Naive thymus-derived CD8-positive, alpha-beta T cell (primary cell): ENCODE results near the gene HOXA4. TPM values are rescaled to one million over a fixed set of nuclear protein-coding genes. Genes with fewer than 3 reads are reported as not detected.

ENCODE experiments used
- ATAC-seq, 2 donors: fragments of 150-1000 bp; cut with Tn5 transposase in 1 of 2; sonication (Bioruptor Pico), chemical (Tn5 transposase) in 1 of 2; 1 replicate in 1 of 2; 2 replicates in 1 of 2; pipeline ENCODE4 v1.10.0; 2021; ENCODE audit warnings: mild to moderate bottlenecking in 2 of 2, moderate library complexity in 2 of 2
- POLR2A ChIA-PET: fragments of 350-600 bp; sonication (Branson Sonifier 250); formaldehyde crosslinking; loops from one replicate; lab custom pipeline; 2021; ENCODE audit warnings: antibody characterized with exemption; lab: Charles Lee
- DNase-seq, 10 donors: peaks; one replicate each; pipeline versions ENCODE4 v3.0.0 to v3.0.0-alpha.2; 2020 to 2022
- H3K27ac Mint-ChIP-seq, 10 donors: one replicate each; pipeline ENCODE4 v1.8.0; 2020 to 2022; ENCODE audit warnings: mild to moderate bottlenecking in 10 of 10, mixed read lengths in 10 of 10, moderate library complexity in 4 of 10, inconsistent platforms in 1 of 10
- H3K27me3 Mint-ChIP-seq, 5 donors: one replicate each; pipeline ENCODE4 v1.8.0; 2021 to 2022; ENCODE audit warnings: mixed read lengths in 5 of 5
- H3K36me3 Mint-ChIP-seq, 3 donors: one replicate each; pipeline ENCODE4 v1.8.0; 2020 to 2022; ENCODE audit warnings: mixed read lengths in 3 of 3, mild to moderate bottlenecking in 2 of 3, inconsistent platforms in 1 of 3
- H3K4me1 Mint-ChIP-seq, 4 donors: one replicate each; pipeline ENCODE4 v1.8.0; 2021 to 2022; ENCODE audit warnings: mixed read lengths in 4 of 4
- H3K4me3 Mint-ChIP-seq, 10 donors: one replicate each; pipeline ENCODE4 v1.8.0; 2020 to 2022; ENCODE audit warnings: mild to moderate bottlenecking in 10 of 10, mixed read lengths in 10 of 10, moderate library complexity in 6 of 10, inconsistent platforms in 1 of 10
- H3K9me3 Mint-ChIP-seq, 9 donors: one replicate each; pipeline ENCODE4 v1.8.0; 2020 to 2022; ENCODE audit warnings: mixed read lengths in 9 of 9, mild to moderate bottlenecking in 3 of 9, inconsistent platforms in 1 of 9, moderate library complexity in 1 of 9
- polyA plus RNA-seq, 3 donors: library from polyadenylated mRNA; unstranded; fragments of 300-500 nt; fragmentation: Illumina TruSeq; gene quantifications; one replicate each; pipeline ENCODE4 v1.2.3, GENCODE V29; 2021
- total RNA-seq, 8 experiments: library from RNA in 2 of 8; stranded (reverse) in 2 of 8; gene quantifications; one replicate each; pipeline ENCODE4 v1.2.3 and lab custom pipeline; 2021 to 2026

HOXA4 gene
- total and polyA plus RNA-seq, 5 experiments from 2014 or later = 0.22 to 0.38 (median 0.31) TPM; not detected in 2

- H3K9me3 Mint-ChIP-seq = no peaks in the 10 kb centered on the region
- no peaks in the 10 kb centered on the region for H3K4me1 Mint-ChIP-seq
These were observed 16.4 kb downstream of the HOXA4 start for GRCh38 chr7:27113991-27114769.

GRCh38 chr7:27112955-27113949 is 17.3 kb downstream of the HOXA4 start:
- H3K9me3 Mint-ChIP-seq = no peaks in the 10 kb centered on the region
- no peak for ATAC-seq

More at GRCh38 chr7:27113991-27114769, 16.4 kb downstream of the HOXA4 start:
- DNase-seq = no peak
- ATAC-seq = no peak
- Mint-ChIP-seq H3K4me3 (no peak overlapping the region), H3K27me3 (peaks cover 0 to 14% (median 6%) of the 10 kb centered on the region in 5 donors), H3K27ac (no peak overlapping the region), H3K36me3 (no peaks in the 10 kb centered on the region)
- POLR2A ChIA-PET = no interaction called here

GRCh38 chr7:27112361-27112760 is 18.2 kb downstream of the HOXA4 start:
- no peaks in the 10 kb centered on the region for H3K9me3 Mint-ChIP-seq
- H3K4me1 Mint-ChIP-seq = no peaks in the 10 kb centered on the region
- H3K27me3 Mint-ChIP-seq = peaks cover 2 to 13% (median 6%) of the 10 kb centered on the region in 5 donors
- no peak overlapping the region for H3K4me3 Mint-ChIP-seq
- no peak overlapping the region for H3K27ac Mint-ChIP-seq
- no peak for ATAC-seq
- H3K36me3 Mint-ChIP-seq = no peaks in the 10 kb centered on the region
- DNase-seq = no peak
- POLR2A ChIA-PET = no interaction called here

More at GRCh38 chr7:27112955-27113949, 17.3 kb downstream of the HOXA4 start:
- peaks cover 2 to 11% (median 6%) of the 10 kb centered on the region in 5 donors for H3K27me3 Mint-ChIP-seq
- no peaks in the 10 kb centered on the region for H3K4me1 Mint-ChIP-seq
- H3K4me3 Mint-ChIP-seq = no peak overlapping the region
- POLR2A ChIA-PET = no interaction called here
- no peak for DNase-seq
- no peaks in the 10 kb centered on the region for H3K36me3 Mint-ChIP-seq
- no peak overlapping the region for H3K27ac Mint-ChIP-seq

GRCh38 chr7:27111751-27112277 is 18.7 kb downstream of the HOXA4 start:
- H3K27ac Mint-ChIP-seq = no peak overlapping the region
- no peak for DNase-seq
- POLR2A ChIA-PET = no interaction called here
- no peak overlapping the region for H3K4me3 Mint-ChIP-seq
- no peaks in the 10 kb centered on the region for H3K36me3 Mint-ChIP-seq
- H3K27me3 Mint-ChIP-seq = peaks cover 2 to 16% (median 6%) of the 10 kb centered on the region in 5 donors
- ATAC-seq = no peak
- no peaks in the 10 kb centered on the region for H3K9me3 Mint-ChIP-seq
- no peaks in the 10 kb centered on the region for H3K4me1 Mint-ChIP-seq

GRCh38 chr7:27111042-27111750 is 19.4 kb downstream of the HOXA4 start:
- Mint-ChIP-seq H3K9me3 (no peaks in the 10 kb centered on the region), H3K27me3 (peaks cover 2 to 16% (median 7%) of the 10 kb centered on the region in 5 donors), H3K36me3 (no peaks in the 10 kb centered on the region), H3K4me1 (no peaks in the 10 kb centered on the region), H3K27ac (no peak overlapping the region), H3K4me3 (no peak overlapping the region)
- ATAC-seq (no peak), DNase-seq (no peak)
- POLR2A ChIA-PET = no interaction called here

GRCh38 chr7:27110186-27111031 is 20.1 kb downstream of the HOXA4 start:
- ATAC-seq (no peak), DNase-seq (no peak)
- Mint-ChIP-seq H3K9me3 (no peaks in the 10 kb centered on the region), H3K27me3 (peaks cover 2 to 24% (median 10%) of the 10 kb centered on the region in 5 donors), H3K4me1 (no peaks in the 10 kb centered on the region), H3K36me3 (no peaks in the 10 kb centered on the region), H3K4me3 (no peak overlapping the region), H3K27ac (no peak overlapping the region)
- POLR2A ChIA-PET = no interaction called here

GRCh38 chr7:27109466-27110185 is 20.9 kb downstream of the HOXA4 start:
- ATAC-seq = no peak
- Mint-ChIP-seq H3K27ac (no peak overlapping the region), H3K4me3 (no peak overlapping the region), H3K27me3 (peaks cover 2 to 31% (median 18%) of the 10 kb centered on the region in 5 donors), H3K9me3 (no peaks in the 10 kb centered on the region), H3K4me1 (no peaks in the 10 kb centered on the region), H3K36me3 (no peaks in the 10 kb centered on the region)
- POLR2A ChIA-PET = no interaction called here
- no peak for DNase-seq

GRCh38 chr7:27108390-27109127 is 22.0 kb downstream of the HOXA4 start:
- no peak for DNase-seq
- POLR2A ChIA-PET = no interaction called here
- peaks cover 3 to 5% (median 3%) of the 10 kb centered on the region in 4 donors for H3K4me1 Mint-ChIP-seq

GRCh38 chr7:27107391-27108381 is 22.9 kb downstream of the HOXA4 start:
- DNase-seq = no peak
- peaks cover 0 to 5% (median 0%) of the 10 kb centered on the region in 3 donors for H3K36me3 Mint-ChIP-seq
- ATAC-seq = no peak
- no peak overlapping the region for H3K4me3 Mint-ChIP-seq
- H3K4me1 Mint-ChIP-seq = peaks cover 7 to 12% (median 9%) of the 10 kb centered on the region in 4 donors
- POLR2A ChIA-PET = no interaction called here
- peaks cover 15 to 51% (median 32%) of the 10 kb centered on the region in 5 donors for H3K27me3 Mint-ChIP-seq
- H3K9me3 Mint-ChIP-seq = peaks cover 0 to 4% (median 0%) of the 10 kb centered on the region in 9 donors
- no peak overlapping the region for H3K27ac Mint-ChIP-seq

More at GRCh38 chr7:27108390-27109127, 22.0 kb downstream of the HOXA4 start:
- no peak for ATAC-seq
- Mint-ChIP-seq H3K27ac (no peak overlapping the region), H3K36me3 (peaks cover 0 to 2% (median 0%) of the 10 kb centered on the region in 3 donors), H3K27me3 (peaks cover 10 to 42% (median 24%) of the 10 kb centered on the region in 5 donors), H3K9me3 (no peaks in the 10 kb centered on the region), H3K4me3 (no peak overlapping the region)

GRCh38 chr7:27106901-27107240 is 23.7 kb downstream of the HOXA4 start:
- peaks cover 8 to 20% (median 15%) of the 10 kb centered on the region in 4 donors for H3K4me1 Mint-ChIP-seq
- no peak for DNase-seq
- peaks cover 21 to 59% (median 38%) of the 10 kb centered on the region in 5 donors for H3K27me3 Mint-ChIP-seq
- H3K36me3 Mint-ChIP-seq = peaks cover 0 to 6% (median 0%) of the 10 kb centered on the region in 3 donors
- no peak overlapping the region for H3K4me3 Mint-ChIP-seq
- POLR2A ChIA-PET = no interaction called here
- H3K9me3 Mint-ChIP-seq = peaks cover 0 to 4% (median 0%) of the 10 kb centered on the region in 9 donors
- no peak for ATAC-seq
- no peak overlapping the region for H3K27ac Mint-ChIP-seq
